ENCODE results near the gene LMO1. TPM values are rescaled to one million over a fixed set of nuclear protein-coding genes. Genes with fewer than 3 reads are reported as not detected.

LMO1 gene
- total RNA-seq, 6 experiments from 2014 or later: not detected

- ATAC-seq (no peak), DNase-seq (no peak)
- Histone ChIP-seq H3K9me3 (no peaks in the 10 kb centered on the region), H3K4me3 (no peak overlapping the region), H3K36me3 (no peaks in the 10 kb centered on the region), H3K27ac (no peak overlapping the region), H3K4me1 (no peaks in the 10 kb centered on the region), H3K27me3 (no peaks in the 10 kb centered on the region)
- intact Hi-C loops (cut with DNase I): no loop called here
- TF ChIP-seq, protein P1, sequence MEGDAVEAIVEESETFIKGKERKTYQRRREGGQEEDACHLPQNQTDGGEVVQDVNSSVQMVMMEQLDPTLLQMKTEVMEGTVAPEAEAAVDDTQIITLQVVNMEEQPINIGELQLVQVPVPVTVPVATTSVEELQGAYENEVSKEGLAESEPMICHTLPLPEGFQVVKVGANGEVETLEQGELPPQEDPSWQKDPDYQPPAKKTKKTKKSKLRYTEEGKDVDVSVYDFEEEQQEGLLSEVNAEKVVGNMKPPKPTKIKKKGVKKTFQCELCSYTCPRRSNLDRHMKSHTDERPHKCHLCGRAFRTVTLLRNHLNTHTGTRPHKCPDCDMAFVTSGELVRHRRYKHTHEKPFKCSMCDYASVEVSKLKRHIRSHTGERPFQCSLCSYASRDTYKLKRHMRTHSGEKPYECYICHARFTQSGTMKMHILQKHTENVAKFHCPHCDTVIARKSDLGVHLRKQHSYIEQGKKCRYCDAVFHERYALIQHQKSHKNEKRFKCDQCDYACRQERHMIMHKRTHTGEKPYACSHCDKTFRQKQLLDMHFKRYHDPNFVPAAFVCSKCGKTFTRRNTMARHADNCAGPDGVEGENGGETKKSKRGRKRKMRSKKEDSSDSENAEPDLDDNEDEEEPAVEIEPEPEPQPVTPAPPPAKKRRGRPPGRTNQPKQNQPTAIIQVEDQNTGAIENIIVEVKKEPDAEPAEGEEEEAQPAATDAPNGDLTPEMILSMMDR (IDR thresholded peaks at IDR 0.05): no peak
- no peak for TF ChIP-seq POLR2A (IDR thresholded peaks at IDR 0.05)
- WGBS (ENCODE audit: insufficient coverage, low coverage, low lambda C conversion rate, missing lambda C conversion rate): 52% methylated on average over 2 of the region's 4 CpGs
Measured at GRCh38 chr11:8217136-8217535, 46.5 kb downstream of the LMO1 start.

DNA sequence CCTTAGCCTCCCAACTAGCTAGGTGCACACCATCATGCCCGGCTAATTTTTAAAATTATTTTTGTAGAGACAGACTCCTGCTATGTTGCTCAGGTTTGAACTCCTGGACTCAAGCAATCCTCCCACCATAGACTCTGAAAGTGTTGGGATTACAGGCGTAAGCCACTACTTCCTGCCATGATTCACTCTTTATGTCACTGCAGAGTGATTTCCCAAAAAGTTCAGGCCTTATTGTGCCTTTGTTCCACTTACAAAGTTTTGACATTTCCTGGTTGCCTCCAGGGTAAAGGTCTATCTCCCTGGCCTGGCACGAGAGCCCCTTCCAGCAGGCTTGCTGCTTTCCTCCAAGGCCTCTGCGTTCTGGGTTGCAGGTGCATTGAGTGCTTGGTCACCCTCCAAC, 50.3 kb downstream of the LMO1 start:
- no peaks in the 10 kb centered on the region for H3K9me3 ChIP-seq
- TF ChIP-seq, protein P1 (IDR thresholded peaks at IDR 0.05): no peak
- TF ChIP-seq POLR2A (IDR thresholded peaks at IDR 0.05): no peak
- H3K27ac ChIP-seq: no peak overlapping the region
- no peaks in the 10 kb centered on the region for H3K4me1 ChIP-seq
- WGBS (ENCODE audit: insufficient coverage, low coverage, low lambda C conversion rate, missing lambda C conversion rate): 53% methylated on average over 3 of the region's 4 CpGs
- ATAC-seq (peak in 1 of 4 donors; percentile 53), DNase-seq (no peak)
- no peaks in the 10 kb centered on the region for H3K36me3 ChIP-seq
- intact Hi-C loops (cut with DNase I): no loop called here
- no peaks in the 10 kb centered on the region for H3K27me3 ChIP-seq
- H3K4me3 ChIP-seq: no peak overlapping the region

- Histone ChIP-seq H3K36me3 (no peaks in the 10 kb centered on the region), H3K27me3 (no peaks in the 10 kb centered on the region), H3K4me1 (no peaks in the 10 kb centered on the region), H3K4me3 (no peak overlapping the region), H3K27ac (no peak overlapping the region), H3K9me3 (no peaks in the 10 kb centered on the region)
- DNase-seq (no peak), ATAC-seq (peak in 3 of 4 donors; percentile 19 to 40 (median 27))
- WGBS (ENCODE audit: insufficient coverage, low coverage, low lambda C conversion rate, missing lambda C conversion rate): no CpG with 5 or more reads among the region's 4 CpGs
- TF ChIP-seq POLR2A (IDR thresholded peaks at IDR 0.05): no peak
- TF ChIP-seq, protein P1 (IDR thresholded peaks at IDR 0.05): peak; percentile 12 to 42 (median 26)
- intact Hi-C loops (cut with DNase I): no loop called here
Measured at GRCh38 chr11:8209208-8209807, 54.4 kb downstream of the LMO1 start.

DNA sequence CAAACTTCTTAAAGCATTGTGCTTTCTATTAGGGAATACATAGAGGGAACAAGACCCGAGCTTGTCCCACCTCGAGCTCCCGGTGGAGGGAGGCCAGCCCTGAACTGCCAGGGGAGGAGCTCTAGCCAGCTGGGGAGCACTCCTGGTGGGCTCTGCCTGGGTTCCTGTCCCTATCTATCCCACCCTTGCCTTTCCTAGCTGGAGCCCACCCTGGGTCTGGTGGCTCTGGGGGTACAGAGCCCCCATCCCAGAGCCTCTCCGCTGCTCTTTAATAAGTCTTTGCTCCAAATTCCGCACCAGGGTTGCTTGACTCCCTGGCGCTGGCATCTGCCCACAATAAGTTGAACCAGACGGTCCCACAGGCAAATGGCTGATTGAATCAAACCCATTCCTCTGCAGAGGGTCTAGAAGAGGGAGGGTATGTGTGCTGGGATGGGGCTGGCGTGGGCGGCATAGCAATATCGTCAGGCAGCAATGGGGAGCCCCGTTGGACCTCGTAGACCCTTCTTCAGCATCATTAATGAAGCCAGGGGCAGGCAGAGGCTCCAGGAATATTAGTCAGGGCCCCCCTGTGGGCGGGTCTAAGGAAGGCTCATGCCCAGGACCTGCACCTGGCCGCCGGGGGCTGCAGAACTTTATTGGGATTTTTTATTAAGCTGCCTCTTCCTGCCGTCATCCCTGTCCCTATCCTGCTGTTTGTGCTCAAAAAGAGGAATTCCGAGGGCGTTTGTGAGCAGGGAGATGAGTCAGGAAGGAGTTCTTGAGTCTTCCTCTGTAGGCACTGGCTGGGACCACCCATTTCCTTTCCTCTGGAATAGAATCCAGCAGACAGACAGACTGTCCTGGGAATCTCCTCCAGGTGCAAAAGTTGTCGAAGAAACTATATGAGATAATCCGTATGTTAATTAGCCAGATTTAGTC, 56.3 kb downstream of the LMO1 start:
- no peak overlapping the region for H3K4me3 ChIP-seq
- 35% methylated on average over 11 of the region's 20 CpGs for WGBS (ENCODE audit: insufficient coverage, low coverage, low lambda C conversion rate, missing lambda C conversion rate)
- peak overlapping the region in 1 of 3 donors; percentile 33 for H3K27ac ChIP-seq
- DNase-seq (no peak), ATAC-seq (no peak)
- intact Hi-C loops (cut with DNase I): no loop called here
- H3K9me3 ChIP-seq: no peaks in the 10 kb centered on the region
- no peaks in the 10 kb centered on the region for H3K36me3 ChIP-seq
- H3K4me1 ChIP-seq: no peaks in the 10 kb centered on the region
- H3K27me3 ChIP-seq: no peaks in the 10 kb centered on the region
- TF ChIP-seq POLR2A (IDR thresholded peaks at IDR 0.05): no peak
- TF ChIP-seq, protein P1 (IDR thresholded peaks at IDR 0.05): no peak

Measured in right lobe of liver (tissue), 6 donors.